ENCODE data around the gene MED13.

DNA sequence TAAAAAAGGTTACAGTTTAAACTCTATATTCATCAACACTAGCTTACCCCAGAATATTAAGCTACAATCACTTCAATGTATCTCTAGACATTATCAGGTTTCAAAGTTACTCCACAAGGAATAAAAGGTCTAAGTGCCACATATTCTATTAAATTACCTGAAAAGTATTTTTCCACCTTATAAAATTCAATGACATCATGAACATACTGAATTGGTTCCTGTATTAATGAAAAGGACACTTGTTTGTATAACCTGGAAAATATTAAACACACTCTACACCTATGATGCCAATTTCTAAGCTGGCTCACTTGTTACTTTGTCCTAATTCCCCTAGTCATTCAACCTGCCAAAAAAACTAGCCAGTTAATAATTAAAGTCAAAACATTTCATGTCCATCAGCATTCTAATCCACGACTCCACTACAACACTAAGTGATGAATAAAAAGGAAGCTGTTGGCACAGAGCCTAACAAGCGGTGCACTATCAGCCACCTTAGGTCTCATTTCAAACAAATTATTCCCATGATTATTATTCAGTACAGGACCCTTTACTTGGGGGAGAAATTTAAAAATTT is 12.2 kb downstream of the MED13 start:
- TF ChIP-seq, protein P1, sequence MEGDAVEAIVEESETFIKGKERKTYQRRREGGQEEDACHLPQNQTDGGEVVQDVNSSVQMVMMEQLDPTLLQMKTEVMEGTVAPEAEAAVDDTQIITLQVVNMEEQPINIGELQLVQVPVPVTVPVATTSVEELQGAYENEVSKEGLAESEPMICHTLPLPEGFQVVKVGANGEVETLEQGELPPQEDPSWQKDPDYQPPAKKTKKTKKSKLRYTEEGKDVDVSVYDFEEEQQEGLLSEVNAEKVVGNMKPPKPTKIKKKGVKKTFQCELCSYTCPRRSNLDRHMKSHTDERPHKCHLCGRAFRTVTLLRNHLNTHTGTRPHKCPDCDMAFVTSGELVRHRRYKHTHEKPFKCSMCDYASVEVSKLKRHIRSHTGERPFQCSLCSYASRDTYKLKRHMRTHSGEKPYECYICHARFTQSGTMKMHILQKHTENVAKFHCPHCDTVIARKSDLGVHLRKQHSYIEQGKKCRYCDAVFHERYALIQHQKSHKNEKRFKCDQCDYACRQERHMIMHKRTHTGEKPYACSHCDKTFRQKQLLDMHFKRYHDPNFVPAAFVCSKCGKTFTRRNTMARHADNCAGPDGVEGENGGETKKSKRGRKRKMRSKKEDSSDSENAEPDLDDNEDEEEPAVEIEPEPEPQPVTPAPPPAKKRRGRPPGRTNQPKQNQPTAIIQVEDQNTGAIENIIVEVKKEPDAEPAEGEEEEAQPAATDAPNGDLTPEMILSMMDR (IDR thresholded peaks at IDR 0.05), result no peak
- TF ChIP-seq POLR2AphosphoS5 (IDR thresholded peaks at IDR 0.05; ENCODE audit: insufficient read depth in 1 of 2, low read depth in 1 of 2) (no peak), POLR2A (IDR thresholded peaks at IDR 0.05) (no peak)

Data from vagina (tissue), 2 donors.